HCT116 (cell line): ENCODE measurements around the gene CDHR5. TPM values are rescaled to one million over a fixed set of nuclear protein-coding genes. Genes with fewer than 3 reads are reported as not detected.

Experiments used
- ATAC-seq: fragments of 200-7000 bp; cut with Tn5 transposase; 2 replicates; pipeline ENCODE4 v1.9.1; 2020; ENCODE audit warnings: mild to moderate bottlenecking, moderate library complexity
- BruUV-seq: library from RNA; stranded (reverse); fragments of 400-500 nt; replicated peaks from 2 replicates; lab custom pipeline; 2021; lab: Mats Ljungman, UMichigan
- CTCF ChIA-PET: fragments of 300-600 bp; sonication (Branson Sonifier 250); formaldehyde crosslinking; loops from one replicate; lab custom pipeline; 2021; ENCODE audit warnings: antibody characterized with exemption; lab: Charles Lee
- POLR2A ChIA-PET: fragments of 300-600, 350-600 bp; sonication (Branson Sonifier 250); formaldehyde crosslinking; loops from one replicate; lab custom pipeline; 2021; ENCODE audit warnings: antibody characterized with exemption; lab: Charles Lee
- RAD21 ChIA-PET, 2 experiments: fragments of 300-600 bp; sonication (Branson Sonifier 250); formaldehyde crosslinking; loops; one replicate each; lab custom pipeline; 2023; ENCODE audit warnings: low total read pairs in 2 of 2; ENCODE audit not compliant: uncharacterized antibody in 2 of 2, unreplicated experiment in 2 of 2, low non-redundant PET in 1 of 2; lab: Charles Lee
- DNase-seq: peaks from one replicate; pipeline ENCODE4 v3.0.0-alpha.2; 2010; ENCODE audit warnings: low read depth, low spot score
- H2AFZ ChIP-seq: fragments of 200-600 bp; shearing (Covaris generic), sonication (generic); 2 replicates; pipeline ENCODE4 v1.6.1; 2017; ENCODE audit warnings: low read depth, mixed run types, mixed read lengths, antibody characterized with exemption, low read length; ENCODE audit not compliant: poor library complexity, severe bottlenecking
- H3K27ac ChIP-seq: 2 replicates; pipeline ENCODE4 v1.5.1; 2012; ENCODE audit warnings: low read depth, low read length
- H3K27me3 ChIP-seq: fragments of 200-600 bp; sonication (generic); 2 replicates; pipeline ENCODE4 v1.6.1; 2016; ENCODE audit warnings: mixed run types, low read length, mixed read lengths; ENCODE audit not compliant: insufficient read depth
- H3K36me3 ChIP-seq, 2 experiments: fragments of 200-500 bp in 1 of 2; fragments of 200-600 bp in 1 of 2; sonication (Bioruptor generic) in 1 of 2; sonication (generic) in 1 of 2; 2 replicates each; pipeline versions ENCODE4 v1.5.1 to v1.6.1; 2014 to 2016; ENCODE audit warnings: low read length in 2 of 2, inconsistent platforms in 1 of 2, mixed read lengths in 1 of 2, mixed run types in 1 of 2; ENCODE audit not compliant: insufficient read depth in 2 of 2, control insufficient read depth in 1 of 2
- H3K4me1 ChIP-seq, 2 experiments: fragments of 200-600 bp in 1 of 2; sonication (generic) in 1 of 2; 2 replicates each; pipeline versions ENCODE4 v1.5.1 to v1.6.1; 2012 to 2017; ENCODE audit warnings: low read length in 2 of 2, inconsistent platforms in 1 of 2, mild to moderate bottlenecking in 1 of 2, mixed read lengths in 1 of 2, mixed run types in 1 of 2, moderate library complexity in 1 of 2; ENCODE audit not compliant: insufficient read depth in 2 of 2, control insufficient read depth in 1 of 2
- H3K4me2 ChIP-seq: fragments of 200-600 bp; sonication (generic); 2 replicates; pipeline ENCODE4 v1.6.1; 2017; ENCODE audit warnings: mixed run types, low read length, mixed read lengths
- H3K4me3 ChIP-seq, 2 experiments: fragments of 200-600 bp in 1 of 2; sonication (generic) in 1 of 2; replicated peaks in 1 of 2; 2 replicates each; pipeline ENCODE4 v1.5.1; 2011 to 2016; ENCODE audit warnings: low read length in 2 of 2, control low read depth in 1 of 2, low read depth in 1 of 2, mild to moderate bottlenecking in 1 of 2, mixed read lengths in 1 of 2, mixed run types in 1 of 2
- H3K79me2 ChIP-seq: fragments of 200-600 bp; sonication (generic); 2 replicates; pipeline ENCODE4 v1.6.1; 2017; ENCODE audit warnings: mild to moderate bottlenecking, mixed run types, low read length, moderate library complexity, mixed read lengths; ENCODE audit not compliant: insufficient read depth
- H3K9ac ChIP-seq: fragments of 200-600 bp; sonication (generic); 2 replicates; pipeline ENCODE4 v1.6.1; 2016; ENCODE audit warnings: low read length, mixed read lengths
- H3K9me2 ChIP-seq: fragments of 200-600 bp; sonication (generic), shearing (Covaris generic); 2 replicates; pipeline ENCODE4 v1.6.1; 2017; ENCODE audit warnings: mixed run types, mild to moderate bottlenecking, moderate library complexity; ENCODE audit not compliant: insufficient read depth
- H3K9me3 ChIP-seq, 2 experiments: fragments of 200-500 bp in 1 of 2; fragments of 200-600 bp in 1 of 2; sonication (Bioruptor generic) in 1 of 2; sonication (generic) in 1 of 2; 2 replicates each; pipeline ENCODE4 v1.6.1; 2014 to 2017; ENCODE audit warnings: low read length in 2 of 2, mixed read lengths in 2 of 2, inconsistent platforms in 1 of 2, low read depth in 1 of 2, mild to moderate bottlenecking in 1 of 2, mixed run types in 1 of 2, moderate library complexity in 1 of 2; ENCODE audit not compliant: control insufficient read depth in 1 of 2, insufficient read depth in 1 of 2
- H4K20me1 ChIP-seq: fragments of 200-600 bp; sonication (generic), shearing (Covaris generic); 2 replicates; pipeline ENCODE4 v1.6.1; 2017; ENCODE audit warnings: mixed run types, mild to moderate bottlenecking, moderate library complexity; ENCODE audit not compliant: insufficient read depth
- EZH2 ChIP-seq: fragments of 200-600 bp; sonication (generic); IDR thresholded peaks from 2 replicates; pipeline ENCODE4 v1.6.1; 2017; ENCODE audit warnings: antibody characterized with exemption, mixed run types
- ZNF274 ChIP-seq: fragments of 200-500 bp; sonication (Bioruptor generic); IDR thresholded peaks from 2 replicates; pipeline ENCODE4 v1.6.1; 2014; ENCODE audit warnings: mild to moderate bottlenecking, low read depth, low read length, inconsistent platforms
- intact Hi-C: fragments of 100-400 bp; cut with micrococcal nuclease; formaldehyde crosslinking; loops from 2 replicates; pipeline ENCODE4 v1.10.0; 2022
- total RNA-seq: library from RNA; stranded (reverse); gene quantifications from one replicate; pipeline ENCODE4 v1.2.1, GENCODE V29; 2021; ENCODE audit not compliant: unreplicated experiment
- TF ChIP-seq, protein P1 (sequence below): IDR thresholded peaks from 2 replicates; pipeline ENCODE4 v1.6.1; 2012; ENCODE audit warnings: low read depth
- TF ChIP-seq, protein P2 (sequence below), 3 experiments: fragments of 200-600 bp in 1 of 3; sonication (generic) in 1 of 3; IDR thresholded peaks in 2 of 3; conservative IDR thresholded peaks in 1 of 3; 2 replicates each; pipeline ENCODE4 v1.5.1; 2012 to 2017; ENCODE audit warnings: low read depth in 2 of 3, low read length in 2 of 3, antibody characterized with exemption in 1 of 3, borderline replicate concordance in 1 of 3, control low read depth in 1 of 3, mild to moderate bottlenecking in 1 of 3, mixed read lengths in 1 of 3, mixed run types in 1 of 3, moderate library complexity in 1 of 3; ENCODE audit not compliant: insufficient read depth in 1 of 3

CDHR5 gene
- total RNA-seq, 1 experiment from 2014 or later: not detected

DNA sequence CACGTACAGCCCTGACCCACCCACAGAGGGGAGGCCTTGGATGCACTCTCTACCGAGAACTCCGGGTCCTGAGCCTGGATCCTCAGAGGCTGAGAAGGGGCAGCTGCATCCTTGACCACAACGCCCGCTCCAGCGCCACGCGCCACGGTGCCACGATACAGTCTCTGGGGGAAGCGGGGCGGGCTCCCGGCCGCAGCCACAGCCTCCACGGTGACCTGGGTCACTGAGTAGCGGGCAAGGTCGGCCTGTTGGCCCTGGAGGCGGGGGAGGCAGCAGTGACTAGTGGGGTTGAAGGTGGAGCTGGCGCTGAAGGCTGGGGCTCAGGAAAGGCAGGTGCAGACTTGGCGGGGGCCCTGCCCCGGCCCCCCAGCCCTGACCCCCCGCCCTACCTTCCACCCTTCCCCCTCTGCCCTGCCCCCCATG lies 5.1 kb downstream of the CDHR5 start:
- Histone ChIP-seq H3K9me2 (no peaks in the 10 kb centered on the region), H3K9me3 (no peaks in the 10 kb centered on the region), H2AFZ (no peak overlapping the region), H3K27me3 (no peaks in the 10 kb centered on the region), H3K79me2 (peaks cover 14% of the 10 kb centered on the region; the same call in 1 of the 2 replicates), H4K20me1 (no peaks in the 10 kb centered on the region), H3K9ac (no peak overlapping the region), H3K4me1 (peaks cover 0 to 32% of the 10 kb centered on the region in 2 experiments; a peak in 3 of 4 replicates), H3K36me3 (peaks cover 3 to 4% of the 10 kb centered on the region in 2 experiments; a peak in 2 of 4 replicates), H3K4me2 (no peak overlapping the region), H3K4me3 (no peak overlapping the region), H3K27ac (no peak overlapping the region)
- no peak for TF ChIP-seq EZH2
- TF ChIP-seq ZNF274: no peak
- TF ChIP-seq, protein P1, sequence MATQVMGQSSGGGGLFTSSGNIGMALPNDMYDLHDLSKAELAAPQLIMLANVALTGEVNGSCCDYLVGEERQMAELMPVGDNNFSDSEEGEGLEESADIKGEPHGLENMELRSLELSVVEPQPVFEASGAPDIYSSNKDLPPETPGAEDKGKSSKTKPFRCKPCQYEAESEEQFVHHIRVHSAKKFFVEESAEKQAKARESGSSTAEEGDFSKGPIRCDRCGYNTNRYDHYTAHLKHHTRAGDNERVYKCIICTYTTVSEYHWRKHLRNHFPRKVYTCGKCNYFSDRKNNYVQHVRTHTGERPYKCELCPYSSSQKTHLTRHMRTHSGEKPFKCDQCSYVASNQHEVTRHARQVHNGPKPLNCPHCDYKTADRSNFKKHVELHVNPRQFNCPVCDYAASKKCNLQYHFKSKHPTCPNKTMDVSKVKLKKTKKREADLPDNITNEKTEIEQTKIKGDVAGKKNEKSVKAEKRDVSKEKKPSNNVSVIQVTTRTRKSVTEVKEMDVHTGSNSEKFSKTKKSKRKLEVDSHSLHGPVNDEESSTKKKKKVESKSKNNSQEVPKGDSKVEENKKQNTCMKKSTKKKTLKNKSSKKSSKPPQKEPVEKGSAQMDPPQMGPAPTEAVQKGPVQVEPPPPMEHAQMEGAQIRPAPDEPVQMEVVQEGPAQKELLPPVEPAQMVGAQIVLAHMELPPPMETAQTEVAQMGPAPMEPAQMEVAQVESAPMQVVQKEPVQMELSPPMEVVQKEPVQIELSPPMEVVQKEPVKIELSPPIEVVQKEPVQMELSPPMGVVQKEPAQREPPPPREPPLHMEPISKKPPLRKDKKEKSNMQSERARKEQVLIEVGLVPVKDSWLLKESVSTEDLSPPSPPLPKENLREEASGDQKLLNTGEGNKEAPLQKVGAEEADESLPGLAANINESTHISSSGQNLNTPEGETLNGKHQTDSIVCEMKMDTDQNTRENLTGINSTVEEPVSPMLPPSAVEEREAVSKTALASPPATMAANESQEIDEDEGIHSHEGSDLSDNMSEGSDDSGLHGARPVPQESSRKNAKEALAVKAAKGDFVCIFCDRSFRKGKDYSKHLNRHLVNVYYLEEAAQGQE: no peak
- TF ChIP-seq, protein P2, sequence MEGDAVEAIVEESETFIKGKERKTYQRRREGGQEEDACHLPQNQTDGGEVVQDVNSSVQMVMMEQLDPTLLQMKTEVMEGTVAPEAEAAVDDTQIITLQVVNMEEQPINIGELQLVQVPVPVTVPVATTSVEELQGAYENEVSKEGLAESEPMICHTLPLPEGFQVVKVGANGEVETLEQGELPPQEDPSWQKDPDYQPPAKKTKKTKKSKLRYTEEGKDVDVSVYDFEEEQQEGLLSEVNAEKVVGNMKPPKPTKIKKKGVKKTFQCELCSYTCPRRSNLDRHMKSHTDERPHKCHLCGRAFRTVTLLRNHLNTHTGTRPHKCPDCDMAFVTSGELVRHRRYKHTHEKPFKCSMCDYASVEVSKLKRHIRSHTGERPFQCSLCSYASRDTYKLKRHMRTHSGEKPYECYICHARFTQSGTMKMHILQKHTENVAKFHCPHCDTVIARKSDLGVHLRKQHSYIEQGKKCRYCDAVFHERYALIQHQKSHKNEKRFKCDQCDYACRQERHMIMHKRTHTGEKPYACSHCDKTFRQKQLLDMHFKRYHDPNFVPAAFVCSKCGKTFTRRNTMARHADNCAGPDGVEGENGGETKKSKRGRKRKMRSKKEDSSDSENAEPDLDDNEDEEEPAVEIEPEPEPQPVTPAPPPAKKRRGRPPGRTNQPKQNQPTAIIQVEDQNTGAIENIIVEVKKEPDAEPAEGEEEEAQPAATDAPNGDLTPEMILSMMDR (IDR thresholded peaks at IDR 0.05 in 2 of 3, conservative IDR thresholded peaks at IDR 0.05 in 1 of 3; ENCODE audit: borderline replicate concordance in 1 of 3, insufficient read depth in 1 of 3, low read depth in 2 of 3, low read length in 2 of 3): no peak
- ATAC-seq (no peak), DNase-seq (no peak)
- intact Hi-C loops: no loop called here
- no TSS peak for BruUV-seq
- POLR2A ChIA-PET: no interaction called here
- RAD21 ChIA-PET: no interaction called here
- CTCF ChIA-PET: no interaction called here
